GM18526 (cell line): ENCODE results near the gene IVNS1ABP.

Experiments
- POLR2A ChIP-seq: IDR thresholded peaks from 3 replicates; pipeline ENCODE4 v1.6.1; 2011; ENCODE audit not compliant: insufficient read length; ENCODE audit errors: extremely low read depth

Gene IVNS1ABP

DNA sequence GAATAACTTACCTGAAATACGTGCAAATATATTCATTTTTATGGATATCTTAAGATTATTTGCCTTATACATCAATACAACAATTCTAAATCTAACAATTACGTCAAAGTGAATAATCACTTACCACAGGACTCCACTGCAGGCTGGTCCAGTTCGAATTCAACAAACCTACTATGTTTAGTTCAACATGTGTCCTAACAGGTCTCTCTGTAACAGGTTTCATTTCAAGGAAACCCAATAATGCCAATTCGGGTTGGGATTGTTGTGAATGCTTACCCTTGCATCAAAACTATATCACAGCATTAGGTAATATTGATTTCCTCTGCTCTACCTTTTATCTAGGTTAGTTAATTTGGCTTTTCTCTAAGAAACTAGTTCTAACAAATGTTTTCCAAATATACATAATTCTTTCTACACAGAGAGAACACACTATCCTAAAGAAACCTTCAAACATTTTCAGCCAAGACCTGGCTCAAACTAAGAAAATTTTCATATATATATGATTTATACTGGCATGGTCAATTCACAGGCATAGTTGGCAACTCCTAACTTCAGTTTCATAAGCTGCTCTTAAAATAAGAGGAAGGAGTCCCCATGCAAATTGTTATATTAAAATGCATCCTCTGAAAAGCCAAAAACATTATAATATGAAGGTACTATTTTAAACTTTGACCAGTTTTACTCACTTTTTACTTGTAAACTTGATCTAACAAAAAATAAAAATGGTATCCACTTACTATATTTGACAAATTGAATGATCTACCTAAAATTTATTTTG lies 4.5 kb downstream of the IVNS1ABP start:
- no peak for TF ChIP-seq POLR2A

DNA sequence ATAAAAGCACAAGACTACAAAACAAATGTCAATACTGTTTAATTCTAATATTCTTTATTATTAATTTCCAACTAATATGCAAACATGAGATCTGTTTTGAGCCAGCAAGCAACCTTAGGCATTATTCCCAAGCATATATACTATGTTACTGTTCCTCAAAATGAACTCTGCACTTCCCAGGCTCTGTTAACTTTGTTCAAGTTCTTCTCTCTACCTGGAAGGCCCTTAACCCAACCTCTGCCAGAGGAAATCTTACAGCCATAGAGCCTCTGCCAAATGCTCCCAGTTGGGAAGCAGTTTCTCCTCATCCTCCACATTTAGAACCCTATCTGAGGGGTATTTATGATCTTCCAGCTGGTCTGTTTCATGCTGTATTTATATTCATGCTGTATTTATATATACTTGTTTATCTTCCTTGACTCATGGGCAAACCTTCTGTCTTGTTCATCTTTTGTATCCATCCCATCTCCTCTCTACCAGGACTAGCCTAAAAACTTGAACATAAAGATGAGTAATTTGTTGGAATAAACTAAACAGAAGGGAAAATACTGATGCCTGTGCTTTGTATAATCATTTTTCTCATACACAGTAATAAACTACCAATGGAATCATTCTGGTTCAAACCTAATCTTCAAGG lies 5.3 kb downstream of the IVNS1ABP start:
- no peak for TF ChIP-seq POLR2A

DNA sequence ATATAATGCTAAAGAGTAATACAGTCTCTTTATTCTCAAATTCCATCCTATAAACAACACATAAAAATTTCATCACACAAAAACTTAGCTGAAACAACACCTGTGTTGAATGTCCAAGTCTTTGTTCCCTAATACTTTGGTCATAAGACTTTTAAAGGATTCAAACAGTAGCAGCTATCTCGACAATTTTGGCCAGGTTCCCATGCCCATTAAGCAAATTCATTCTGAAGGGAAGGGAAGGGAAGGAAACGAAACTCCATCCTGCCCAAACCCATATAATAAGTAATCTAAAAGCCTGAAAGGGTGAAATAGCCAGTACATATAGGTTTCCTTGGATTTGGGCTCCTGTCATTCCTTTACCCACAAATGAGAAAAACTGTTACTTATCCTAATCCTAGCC lies 7.5 kb downstream of the IVNS1ABP start:
- TF ChIP-seq POLR2A, result no peak

DNA sequence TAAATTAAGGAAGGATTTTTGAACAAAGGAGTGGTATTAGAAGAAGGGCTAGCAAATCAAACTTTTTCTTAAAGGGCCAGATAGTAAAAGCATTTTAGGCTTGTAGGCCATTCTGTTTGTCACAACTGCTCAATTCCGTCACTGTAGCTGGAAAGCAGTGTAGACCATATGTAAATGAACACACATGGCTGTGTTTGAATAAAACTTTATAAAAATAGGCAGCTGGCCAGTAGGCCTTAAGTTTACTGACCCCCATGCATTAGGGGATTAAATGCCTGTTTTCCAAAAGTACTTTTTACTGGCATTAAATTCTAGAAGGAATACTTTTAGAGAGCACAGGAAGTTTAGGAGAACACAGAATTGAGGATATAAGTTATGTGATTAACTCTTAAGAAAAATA lies 8.9 kb downstream of the IVNS1ABP start:
- TF ChIP-seq POLR2A, result no peak

DNA sequence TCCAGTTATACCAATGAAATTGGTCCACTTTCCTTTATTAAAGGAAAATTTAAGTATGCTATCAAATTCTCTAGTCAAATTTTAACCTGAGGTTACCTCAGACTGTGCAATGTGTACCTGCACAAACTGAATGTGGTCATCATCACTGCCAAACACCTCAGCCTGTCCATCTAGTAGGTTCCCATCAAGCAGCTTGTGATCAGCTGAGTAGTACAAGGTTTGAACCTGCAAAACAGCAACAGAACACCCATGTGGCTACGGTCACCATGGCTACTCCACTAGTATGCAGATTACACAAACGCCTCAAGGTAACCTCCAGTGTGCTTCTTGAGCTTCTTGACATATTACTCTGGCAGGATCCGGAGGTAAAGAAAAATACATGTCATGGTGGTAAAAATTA lies 11.6 kb downstream of the IVNS1ABP start:
- no peak for TF ChIP-seq POLR2A

DNA sequence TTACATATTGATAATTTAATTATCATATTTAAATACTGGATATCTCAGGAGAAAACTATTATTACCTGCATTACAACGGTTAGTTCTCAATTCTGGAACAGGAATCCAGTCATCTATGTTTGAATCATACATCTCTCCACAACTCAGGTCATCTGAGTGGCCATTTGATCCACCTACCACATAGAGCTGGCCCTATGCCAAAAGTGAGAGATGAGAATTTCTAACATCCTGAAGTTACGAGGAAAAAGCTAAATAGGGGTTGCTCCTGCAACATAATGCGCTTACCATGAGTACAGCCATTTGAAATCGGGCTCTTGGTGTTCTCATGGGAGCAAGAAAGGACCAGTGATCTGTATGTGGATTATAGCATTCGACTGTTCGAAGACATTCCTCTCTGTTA lies 16.9 kb downstream of the IVNS1ABP start:
- TF ChIP-seq POLR2A, result no peak

DNA sequence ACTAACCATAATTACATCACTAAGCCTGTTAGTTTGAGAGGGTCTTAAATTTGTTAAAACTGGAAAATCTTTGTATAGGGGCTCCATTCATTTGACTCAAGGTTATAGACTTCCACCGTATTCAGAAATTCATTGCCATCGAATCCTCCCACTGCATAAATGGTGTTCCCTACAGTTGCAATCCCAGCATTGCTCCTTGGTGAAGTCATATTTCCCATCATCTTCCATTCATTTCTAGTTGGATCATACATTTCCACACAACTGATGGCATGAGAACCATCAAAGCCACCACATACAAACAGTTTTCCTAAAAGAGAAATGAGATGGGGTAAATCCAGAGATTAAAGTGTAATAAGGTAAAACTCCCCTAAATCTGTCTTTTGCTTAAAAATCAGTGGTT lies 19.1 kb downstream of the IVNS1ABP start:
- TF ChIP-seq POLR2A, result no peak

DNA sequence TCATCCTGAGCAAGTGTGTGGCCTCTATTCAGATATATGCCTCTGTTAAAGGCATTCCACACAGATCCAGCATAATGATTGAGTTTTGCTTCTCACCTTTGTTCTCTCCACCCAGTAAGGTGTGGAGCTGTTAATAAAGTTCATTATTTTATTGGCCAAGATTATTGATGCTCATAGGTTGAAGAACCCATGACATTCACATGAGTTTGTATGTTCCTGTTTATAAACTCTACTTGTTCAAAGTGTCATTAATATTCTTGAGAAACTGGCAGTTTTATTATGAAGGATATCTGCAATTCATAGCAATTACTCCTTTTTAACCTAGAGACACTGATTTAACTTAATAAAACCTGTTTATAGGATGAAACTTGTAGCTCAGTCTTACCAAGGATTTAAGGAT lies 22.0 kb downstream of the IVNS1ABP start:
- no peak for TF ChIP-seq POLR2A

DNA sequence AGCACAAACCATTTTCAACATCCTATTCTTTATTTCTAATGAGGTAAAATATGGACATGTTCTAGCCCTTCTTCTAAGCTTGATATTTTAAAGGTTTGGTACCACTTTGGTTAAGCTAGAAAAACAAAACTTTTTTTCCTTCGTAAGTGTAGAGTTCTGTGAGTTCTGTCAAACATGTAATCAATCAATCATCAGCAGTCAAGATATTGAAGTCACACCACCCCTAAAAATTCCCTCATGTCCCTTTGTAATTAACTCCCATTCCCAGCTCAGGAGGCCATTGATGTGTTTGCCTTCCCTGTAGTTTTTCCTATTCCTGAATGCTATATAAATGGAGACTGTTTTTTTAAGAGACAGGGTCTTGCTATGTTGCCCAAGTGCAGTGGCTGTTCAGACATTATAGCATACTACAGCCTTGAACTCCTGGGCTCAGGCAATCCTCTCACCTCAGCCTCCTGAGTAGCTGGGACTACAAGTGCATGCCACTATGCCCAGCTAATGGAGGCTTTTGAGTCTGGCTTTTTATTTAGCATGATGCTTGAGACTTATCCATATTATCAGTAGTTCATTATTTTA lies 23.0 kb downstream of the IVNS1ABP start:
- no peak for TF ChIP-seq POLR2A

DNA sequence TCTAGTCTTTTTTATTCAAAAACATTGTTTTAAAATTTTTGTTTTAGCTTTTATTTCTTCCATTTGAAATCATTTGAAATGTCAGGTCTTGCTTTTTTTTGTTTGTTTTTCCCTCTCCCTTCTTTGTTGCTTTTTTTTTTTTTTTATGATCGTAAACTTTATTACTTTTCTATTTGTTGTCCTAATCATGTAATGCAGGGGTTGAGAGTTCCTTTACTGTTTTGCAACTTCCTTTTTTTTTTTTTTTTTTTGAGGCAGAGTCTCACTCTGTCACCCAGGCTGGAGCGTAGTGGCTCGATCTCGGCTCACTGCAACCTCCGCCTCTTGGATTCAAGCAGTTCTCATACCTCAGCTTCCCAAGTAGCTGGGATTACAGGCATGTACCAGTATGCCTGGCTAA lies 24.8 kb downstream of the IVNS1ABP start:
- no peak for TF ChIP-seq POLR2A

DNA sequence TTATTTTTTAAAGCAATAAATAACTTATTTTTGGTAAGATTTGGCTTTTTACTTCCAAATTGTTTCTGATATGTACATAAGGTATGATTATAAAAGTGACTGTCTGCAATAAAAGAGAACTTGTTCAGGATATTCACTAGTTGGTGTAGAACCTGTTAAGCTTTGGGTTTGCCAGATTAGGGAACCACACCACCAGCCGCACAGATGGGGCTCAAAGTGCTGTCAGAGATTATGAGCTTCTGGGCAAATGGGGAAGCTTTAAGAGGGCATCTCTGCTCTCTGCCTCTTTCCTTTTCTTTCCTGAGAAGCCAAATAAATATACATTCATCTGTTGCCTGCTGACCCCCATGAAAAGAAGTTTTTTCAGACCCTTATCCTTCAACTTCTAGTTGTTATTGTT lies 25.4 kb downstream of the IVNS1ABP start:
- no peak for TF ChIP-seq POLR2A

DNA sequence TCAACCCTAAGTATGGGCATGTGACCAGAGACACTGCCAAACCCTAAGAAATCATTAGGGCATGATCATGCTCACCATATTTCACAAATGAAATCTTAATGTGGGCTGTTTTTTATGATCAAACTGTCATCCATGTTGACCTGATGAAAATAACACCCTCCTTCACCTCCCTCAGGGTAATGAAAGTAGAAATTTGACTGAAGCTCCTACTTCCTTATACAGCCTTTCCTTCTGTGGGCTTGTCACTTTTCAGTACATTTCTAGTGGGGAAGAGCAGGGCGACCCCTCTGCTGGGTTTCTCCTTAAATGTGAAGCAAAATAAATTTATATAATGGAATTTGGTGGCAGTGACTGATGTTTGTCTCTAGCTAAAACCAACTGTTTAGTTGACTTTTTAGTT lies 25.9 kb downstream of the IVNS1ABP start:
- TF ChIP-seq POLR2A, result no peak

DNA sequence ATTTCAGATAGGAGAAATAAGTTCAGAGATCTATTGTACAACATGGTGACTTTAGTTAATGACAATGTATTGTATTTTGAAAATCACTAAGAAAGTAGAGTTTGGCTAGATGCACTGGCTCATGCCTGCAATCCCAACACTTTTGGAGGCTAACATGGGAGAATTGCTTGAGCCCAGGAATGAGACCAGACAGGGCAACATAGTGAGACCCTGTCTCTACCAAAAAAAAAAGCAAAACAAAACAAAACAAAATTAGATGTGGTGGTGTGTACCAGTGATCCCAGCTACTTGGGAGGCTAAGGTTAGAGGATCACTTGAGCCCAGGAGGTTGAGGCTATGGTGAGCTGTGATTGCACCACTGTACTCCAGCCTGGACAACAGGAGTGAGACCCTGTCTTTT lies 27.2 kb downstream of the IVNS1ABP start:
- no peak for TF ChIP-seq POLR2A

DNA sequence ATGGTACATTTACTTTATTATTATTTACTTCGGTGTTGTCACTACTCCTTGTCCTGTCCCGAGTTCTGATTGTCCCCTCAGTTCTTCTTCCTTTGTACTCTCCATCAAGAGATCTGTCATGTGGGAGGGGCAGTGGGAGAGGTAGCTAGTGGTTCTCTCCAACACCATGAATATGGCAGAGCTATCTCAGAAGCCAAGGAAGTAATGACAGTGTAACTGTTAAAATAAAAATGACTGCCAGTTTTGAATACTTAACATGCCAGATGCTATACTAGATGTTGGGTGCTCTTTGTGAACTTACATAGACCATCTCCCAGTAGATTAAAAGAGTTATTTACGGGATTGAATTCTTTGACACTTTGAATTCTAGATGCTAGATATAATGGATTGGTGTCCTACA lies 28.6 kb downstream of the IVNS1ABP start:
- no peak for TF ChIP-seq POLR2A

DNA sequence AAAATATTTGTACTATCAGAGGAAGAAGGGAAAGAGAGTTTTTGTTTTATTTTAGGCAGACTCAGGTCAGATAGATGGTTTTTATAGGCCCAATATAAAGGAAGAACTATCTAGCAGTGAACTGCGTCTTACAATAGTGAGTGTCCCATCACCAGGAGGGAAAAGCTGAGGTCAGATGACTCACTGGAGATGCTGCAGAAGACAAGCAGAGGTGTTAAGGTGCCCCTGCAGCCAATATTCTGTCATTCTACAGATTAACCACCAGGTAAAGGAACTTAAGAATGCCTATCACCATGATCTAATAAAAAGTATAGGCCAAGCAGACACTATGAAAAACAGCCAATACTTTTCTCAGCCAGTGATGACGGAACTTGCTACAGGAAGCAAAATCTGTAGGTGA lies 29.6 kb downstream of the IVNS1ABP start:
- TF ChIP-seq POLR2A, result no peak

DNA sequence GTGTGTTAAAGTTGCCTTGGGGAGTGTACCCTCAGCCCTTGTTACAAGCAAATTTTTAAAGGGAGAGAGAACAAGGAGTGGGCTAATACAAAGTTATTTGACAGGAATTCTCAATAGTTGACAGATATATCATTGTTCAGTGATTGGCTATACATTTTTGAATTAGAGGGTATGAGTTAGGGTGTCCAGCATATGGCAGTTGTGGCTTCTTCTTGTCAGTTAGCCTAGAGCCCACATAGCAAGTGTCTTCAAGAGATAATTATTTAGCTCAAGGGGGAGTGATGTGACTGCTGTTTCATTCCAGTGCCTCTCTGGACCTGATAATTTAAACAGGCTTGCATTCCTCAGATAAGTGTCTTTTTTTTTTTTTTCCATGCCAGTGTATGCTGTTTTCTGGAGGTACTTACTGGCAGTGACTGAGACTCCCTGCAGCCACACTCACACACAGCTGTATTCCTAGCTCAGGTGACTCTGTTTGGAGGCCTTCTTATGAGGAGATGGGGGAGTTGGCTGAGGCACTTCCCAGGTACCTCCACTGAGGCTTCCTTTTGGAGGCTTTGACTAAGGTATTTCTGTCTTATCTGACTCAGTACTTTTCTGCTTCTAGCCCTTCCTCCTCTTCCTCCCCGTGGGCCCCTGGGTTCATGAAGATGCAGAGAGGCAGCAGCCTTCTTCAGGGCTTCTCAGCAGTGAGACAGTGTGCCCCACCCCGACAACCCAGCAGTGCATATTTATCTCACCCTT lies 32.3 kb downstream of the IVNS1ABP start:
- no peak for TF ChIP-seq POLR2A
